Mesenchymal stem cell (in vitro differentiated cells and primary cell): Measurements from ENCODE around the gene DSCAM.

Experiments used
- DNase-seq: peaks from one replicate; pipeline ENCODE4 v3.0.0-alpha.2; 2013
- H2AFZ ChIP-seq: one replicate; pipeline ENCODE4 v1.6.1; 2013; ENCODE audit warnings: low read depth, mild to moderate bottlenecking, control low read depth, inconsistent platforms, low read length, moderate library complexity
- H2AK5ac ChIP-seq: 2 replicates; pipeline ENCODE4 v1.6.1; 2013; ENCODE audit warnings: low read length, moderate library complexity, mild to moderate bottlenecking, inconsistent platforms; ENCODE audit not compliant: severe bottlenecking
- H2BK120ac ChIP-seq: one replicate; pipeline ENCODE4 v1.6.1; 2013; ENCODE audit warnings: low read depth, mild to moderate bottlenecking, inconsistent platforms, low read length, moderate library complexity
- H2BK12ac ChIP-seq, 2 experiments: one replicate each; pipeline ENCODE4 v1.6.1; 2013; ENCODE audit warnings: inconsistent platforms in 2 of 2, low read length in 2 of 2, mild to moderate bottlenecking in 2 of 2, moderate library complexity in 2 of 2, control low read depth in 1 of 2
- H2BK15ac ChIP-seq: one replicate; pipeline ENCODE4 v1.6.1; 2013; ENCODE audit warnings: mild to moderate bottlenecking, low read depth, inconsistent platforms; ENCODE audit not compliant: poor library complexity, severe bottlenecking
- H2BK5ac ChIP-seq: 2 replicates; pipeline ENCODE4 v1.6.1; 2013; ENCODE audit warnings: low read depth, mild to moderate bottlenecking, low read length, control low read depth, inconsistent platforms; ENCODE audit not compliant: poor library complexity, severe bottlenecking
- H3K14ac ChIP-seq, 2 experiments: one replicate each; pipeline ENCODE4 v1.6.1; 2013; ENCODE audit warnings: inconsistent platforms in 2 of 2, low read length in 2 of 2, control low read depth in 1 of 2, mild to moderate bottlenecking in 1 of 2, moderate library complexity in 1 of 2
- H3K18ac ChIP-seq, 2 experiments: one replicate each; pipeline ENCODE4 v1.6.1; 2013; ENCODE audit warnings: inconsistent platforms in 2 of 2, low read length in 2 of 2, control low read depth in 1 of 2, low read depth in 1 of 2, mild to moderate bottlenecking in 1 of 2
- H3K23ac ChIP-seq, 2 experiments: one replicate each; pipeline ENCODE4 v1.6.1; 2013; ENCODE audit warnings: inconsistent platforms in 2 of 2, low read length in 2 of 2, mild to moderate bottlenecking in 2 of 2, moderate library complexity in 2 of 2, control low read depth in 1 of 2
- H3K27ac ChIP-seq: 2 replicates; pipeline ENCODE4 v1.5.1; 2013; ENCODE audit warnings: mild to moderate bottlenecking, moderate library complexity, low read length, control low read depth, inconsistent platforms; ENCODE audit not compliant: poor library complexity, severe bottlenecking
- H3K27me3 ChIP-seq, 2 experiments: 2 replicates each; pipeline versions ENCODE4 v1.6.1 to v1.7.0; 2013; ENCODE audit warnings: low read length in 2 of 2, mild to moderate bottlenecking in 2 of 2, moderate library complexity in 2 of 2, control low read depth in 1 of 2, inconsistent platforms in 1 of 2; ENCODE audit not compliant: control insufficient read depth in 1 of 2, insufficient read depth in 1 of 2
- H3K36me3 ChIP-seq, 2 experiments: 2 replicates each; pipeline versions ENCODE4 v1.6.1 to v1.7.0; 2013; ENCODE audit warnings: low read length in 2 of 2, control low read depth in 1 of 2, inconsistent platforms in 1 of 2, low read depth in 1 of 2, mild to moderate bottlenecking in 1 of 2; ENCODE audit not compliant: insufficient read depth in 2 of 2, control insufficient read depth in 1 of 2
- H3K4ac ChIP-seq, 2 experiments: one replicate each; pipeline ENCODE4 v1.6.1; 2013; ENCODE audit warnings: inconsistent platforms in 2 of 2, low read length in 2 of 2, mild to moderate bottlenecking in 2 of 2, moderate library complexity in 2 of 2, control low read depth in 1 of 2, low read depth in 1 of 2
- H3K4me1 ChIP-seq: 2 replicates; pipeline ENCODE4 v1.6.1; 2013; ENCODE audit warnings: low read depth, low read length, control low read depth; ENCODE audit not compliant: control insufficient read depth, insufficient read depth
- H3K4me2 ChIP-seq: 2 replicates; pipeline ENCODE4 v1.6.1; 2013; ENCODE audit warnings: low read length, mild to moderate bottlenecking, inconsistent platforms; ENCODE audit not compliant: poor library complexity, severe bottlenecking
- H3K4me3 ChIP-seq, 2 experiments: 2 replicates each; pipeline versions ENCODE4 v1.5.1 to v1.7.0; 2013; ENCODE audit warnings: low read length in 2 of 2, mild to moderate bottlenecking in 2 of 2, control low read depth in 1 of 2, low read depth in 1 of 2; ENCODE audit not compliant: insufficient read depth in 1 of 2
- H3K79me1 ChIP-seq: replicated peaks from 2 replicates; pipeline ENCODE4 v1.6.1; 2013; ENCODE audit warnings: mild to moderate bottlenecking, control low read depth, low read length, inconsistent platforms; ENCODE audit not compliant: poor library complexity, severe bottlenecking
- H3K9ac ChIP-seq: 2 replicates; pipeline ENCODE4 v1.7.0; 2013; ENCODE audit warnings: mild to moderate bottlenecking, low read length, moderate library complexity
- H3K9me3 ChIP-seq: 2 replicates; pipeline ENCODE4 v1.7.0; 2013; ENCODE audit warnings: mild to moderate bottlenecking, low read length; ENCODE audit not compliant: control insufficient read depth
- H4K8ac ChIP-seq: one replicate; pipeline ENCODE4 v1.6.1; 2013; ENCODE audit warnings: inconsistent platforms, mild to moderate bottlenecking, low read length, moderate library complexity
- H4K91ac ChIP-seq: one replicate; pipeline ENCODE4 v1.6.1; 2013; ENCODE audit warnings: mild to moderate bottlenecking, low read length, inconsistent platforms
- WGBS: methylation state at CpG from one replicate; pipeline ENCODE4 v1.1.7; 2013; ENCODE audit warnings: mixed read lengths; 5-methylcytosine and 5-hydroxymethylcytosine counted together

DSCAM gene

DNA sequence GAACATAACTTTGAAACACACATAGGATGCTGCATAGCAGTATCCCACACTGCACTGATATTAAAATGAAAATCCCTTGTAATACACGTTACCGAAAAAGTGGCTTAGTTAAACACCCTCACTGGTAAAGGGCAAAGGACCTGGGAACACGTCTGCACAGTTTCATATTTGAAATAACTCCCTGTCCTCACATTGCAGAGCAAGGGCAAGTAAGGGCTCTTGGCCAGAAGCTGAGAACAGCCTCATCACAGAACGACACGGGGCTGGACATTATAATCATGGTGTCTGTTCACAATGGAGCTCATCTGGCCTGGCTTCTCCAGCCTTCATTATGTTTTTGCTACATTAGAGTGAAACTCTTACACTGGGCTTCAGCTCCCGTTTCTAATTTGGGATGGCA lies 772.8 kb downstream of the DSCAM start:
- Histone ChIP-seq H4K8ac (no peak overlapping the region), H2BK120ac (no peak overlapping the region), H3K79me1 (no peaks in the 10 kb centered on the region), H3K18ac (no peak overlapping the region), H3K9ac (no peak overlapping the region), H3K23ac (no peak overlapping the region), H4K91ac (no peak overlapping the region), H2BK12ac (no peak overlapping the region), H2BK5ac (no peak overlapping the region), H3K9me3 (no peaks in the 10 kb centered on the region), H2BK15ac (no peak overlapping the region), H3K4ac (no peak overlapping the region), H3K4me1 (no peaks in the 10 kb centered on the region), H2AFZ (no peak overlapping the region), H2AK5ac (no peak overlapping the region), H3K27me3 (no peaks in the 10 kb centered on the region), H3K14ac (no peak overlapping the region), H3K27ac (no peak overlapping the region), H3K4me3 (no peak overlapping the region), H3K36me3 (no peaks in the 10 kb centered on the region), H3K4me2 (no peak overlapping the region)
- DNase-seq = no peak
- WGBS = 63% methylated on average over 6 of the region's 6 CpGs

- H3K23ac ChIP-seq = no peak overlapping the region
Measured at GRCh38 chr21:40073642-40074041, 773.3 kb downstream of the DSCAM start.

GRCh38 chr21:40070871-40071270 lies 776.1 kb downstream of the DSCAM start:
- Histone ChIP-seq H3K79me1 (no peaks in the 10 kb centered on the region), H3K36me3 (no peaks in the 10 kb centered on the region), H4K91ac (no peak overlapping the region), H3K23ac (no peak overlapping the region), H3K9me3 (no peaks in the 10 kb centered on the region), H3K4me2 (no peak overlapping the region), H2AK5ac (no peak overlapping the region), H2BK12ac (no peak overlapping the region), H3K14ac (no peak overlapping the region), H3K4me3 (no peak overlapping the region), H2BK120ac (no peak overlapping the region), H3K4ac (no peak overlapping the region), H3K18ac (no peak overlapping the region), H3K4me1 (no peaks in the 10 kb centered on the region), H3K27ac (no peak overlapping the region), H3K27me3 (no peaks in the 10 kb centered on the region), H3K9ac (no peak overlapping the region), H2BK5ac (no peak overlapping the region), H2AFZ (no peak overlapping the region), H4K8ac (no peak overlapping the region), H2BK15ac (no peak overlapping the region)
- WGBS = 92% methylated on average over 4 of the region's 4 CpGs
- no peak for DNase-seq

More at GRCh38 chr21:40073642-40074041, 773.3 kb downstream of the DSCAM start:
- no peaks in the 10 kb centered on the region for H3K9me3 ChIP-seq
- no peak overlapping the region for H4K91ac ChIP-seq
- no peak overlapping the region for H4K8ac ChIP-seq
- DNase-seq = no peak
- no peak overlapping the region for H2AFZ ChIP-seq
- no peak overlapping the region for H3K4ac ChIP-seq
- H2BK120ac ChIP-seq = no peak overlapping the region
- no peaks in the 10 kb centered on the region for H3K27me3 ChIP-seq
- no peak overlapping the region for H2BK12ac ChIP-seq
- H2BK15ac ChIP-seq = no peak overlapping the region
- H3K79me1 ChIP-seq = no peaks in the 10 kb centered on the region
- H2AK5ac ChIP-seq = no peak overlapping the region
- WGBS = 91% methylated on average over 5 of the region's 5 CpGs
- no peak overlapping the region for H3K4me2 ChIP-seq
- H3K36me3 ChIP-seq = no peaks in the 10 kb centered on the region
- no peak overlapping the region for H3K9ac ChIP-seq
- no peak overlapping the region for H3K27ac ChIP-seq
- no peak overlapping the region for H3K4me3 ChIP-seq
- H2BK5ac ChIP-seq = no peak overlapping the region
- H3K14ac ChIP-seq = no peak overlapping the region
- no peak overlapping the region for H3K18ac ChIP-seq
- no peaks in the 10 kb centered on the region for H3K4me1 ChIP-seq

- no peaks in the 10 kb centered on the region for H3K79me1 ChIP-seq
- no peak overlapping the region for H4K8ac ChIP-seq
- H3K36me3 ChIP-seq = no peaks in the 10 kb centered on the region
- H3K4me1 ChIP-seq = no peaks in the 10 kb centered on the region
- 7% methylated on average over 1 of the region's 4 CpGs for WGBS
- H3K18ac ChIP-seq = no peak overlapping the region
- H2BK12ac ChIP-seq = no peak overlapping the region
- H3K9me3 ChIP-seq = no peaks in the 10 kb centered on the region
- no peak for DNase-seq
- no peak overlapping the region for H3K4me3 ChIP-seq
- no peak overlapping the region for H3K27ac ChIP-seq
- no peak overlapping the region for H4K91ac ChIP-seq
- H3K27me3 ChIP-seq = no peaks in the 10 kb centered on the region
- no peak overlapping the region for H2BK120ac ChIP-seq
- no peak overlapping the region for H2AFZ ChIP-seq
- no peak overlapping the region for H3K23ac ChIP-seq
- H2BK15ac ChIP-seq = no peak overlapping the region
- H3K14ac ChIP-seq = no peak overlapping the region
- H3K9ac ChIP-seq = no peak overlapping the region
- no peak overlapping the region for H2BK5ac ChIP-seq
- no peak overlapping the region for H2AK5ac ChIP-seq
- H3K4me2 ChIP-seq = no peak overlapping the region
- H3K4ac ChIP-seq = no peak overlapping the region
Measured at GRCh38 chr21:40067751-40068150, 779.2 kb downstream of the DSCAM start.
